K562 (cell line): Measurements from ENCODE around the gene TEAD3. TPM values are rescaled to one million over a fixed set of nuclear protein-coding genes. Genes with fewer than 3 reads are reported as not detected.

Experiments used
- BCL6 ChIP-seq: fragments of 250-450 bp; sonication (Bioruptor Pico); IDR thresholded peaks from 2 replicates; pipeline ENCODE4 v1.4.0; 2020
- CCNT2 ChIP-seq: IDR thresholded peaks from 2 replicates; pipeline ENCODE4 v1.6.1; 2011; ENCODE audit warnings: borderline replicate concordance, low read depth, mild to moderate bottlenecking, moderate library complexity, mixed read lengths, low read length; ENCODE audit not compliant: insufficient read length; ENCODE audit errors: extremely low read depth
- CHD2 ChIP-seq: IDR thresholded peaks from 2 replicates; pipeline ENCODE4 v1.6.1; 2011; ENCODE audit warnings: low read depth, low read length
- CREB5 ChIP-seq: fragments of 250-450 bp; sonication (Bioruptor Pico); IDR thresholded peaks from 2 replicates; pipeline ENCODE4 v1.5.0; 2020; ENCODE audit warnings: mild to moderate bottlenecking
- E4F1 ChIP-seq: fragments of 250-450 bp; sonication (Bioruptor Pico); IDR thresholded peaks from 2 replicates; pipeline ENCODE4 v1.5.0; 2021; ENCODE audit warnings: mild to moderate bottlenecking, borderline replicate concordance
- ELF4 ChIP-seq: fragments of 450-650 bp; formaldehyde crosslinking; IDR thresholded peaks from 2 replicates; pipeline ENCODE4 v1.4.0; 2022; ENCODE audit warnings: missing genetic modification characterization
- GTF2A2 ChIP-seq: IDR thresholded peaks from 2 replicates; pipeline ENCODE4 v1.6.1; 2016; ENCODE audit warnings: mild to moderate bottlenecking, missing genetic modification characterization, missing compliant biosample characterization
- LARP7 ChIP-seq: fragments of 450-650 bp; IDR thresholded peaks from 2 replicates; pipeline ENCODE4 v1.6.1; 2016
- MAZ ChIP-seq, 2 experiments: fragments of 450-650 bp in 1 of 2; sonication (generic) in 1 of 2; formaldehyde crosslinking; IDR thresholded peaks in 1 of 2; conservative IDR thresholded peaks in 1 of 2; 2 replicates each; pipeline versions ENCODE4 v1.4.0 to v1.5.0; 2020; ENCODE audit warnings: mild to moderate bottlenecking in 1 of 2, missing genetic modification reagents in 1 of 2
- NFIC ChIP-seq: fragments of 450-650 bp; IDR thresholded peaks from 2 replicates; pipeline ENCODE4 v1.6.1; 2017; ENCODE audit warnings: mild to moderate bottlenecking, inconsistent platforms
- NFRKB ChIP-seq: fragments of 450-650 bp; IDR thresholded peaks from 2 replicates; pipeline ENCODE4 v1.6.1; 2016; ENCODE audit warnings: low read depth
- NR2F6 ChIP-seq: fragments of 450-650 bp; formaldehyde crosslinking; IDR thresholded peaks from 2 replicates; pipeline ENCODE4 v1.4.0; 2020; ENCODE audit warnings: mild to moderate bottlenecking
- SAFB ChIP-seq: fragments of 200-400 bp; formaldehyde crosslinking; IDR thresholded peaks from 2 replicates; pipeline ENCODE4 v1.6.1; 2017; ENCODE audit warnings: low read depth, low read length, borderline replicate concordance
- ZNF133 ChIP-seq: fragments of 250-450 bp; sonication (Bioruptor Pico); IDR thresholded peaks from 2 replicates; pipeline ENCODE4 v1.4.0; 2020; ENCODE audit warnings: mild to moderate bottlenecking
- ZNF232 ChIP-seq: sonication (generic); formaldehyde crosslinking; IDR thresholded peaks from 2 replicates; pipeline ENCODE4 v1.8.0; 2022; ENCODE audit warnings: mild to moderate bottlenecking, missing genetic modification reagents
- ZNF24 ChIP-seq: fragments of 450-650 bp; IDR thresholded peaks from 2 replicates; pipeline ENCODE4 v1.6.1; 2016
- ZNF407 ChIP-seq: fragments of 450-650 bp; IDR thresholded peaks from 2 replicates; pipeline ENCODE4 v1.6.1; 2016; ENCODE audit warnings: low read depth
- ZSCAN29 ChIP-seq: fragments of 450-650 bp; IDR thresholded peaks from 2 replicates; pipeline ENCODE4 v1.6.1; 2017
- polyA plus RNA-seq, 8 experiments: library from polyadenylated mRNA; depleted of rRNA in 4 of 8; stranded (reverse) in 5 of 8; unstranded in 3 of 8; fragments of >200 nt; fragmentation: Nextera tagmentation in 2 of 8; fragmentation: Illumina TruSeq in 1 of 8; extraction: Ambion mirVana in 2 of 8; extraction: Trizol in 1 of 8; gene quantifications; 2 replicates each; pipeline versions ENCODE4 v1.2.1 to v1.2.3, GENCODE V29; 2011 to 2014; ENCODE audit warnings: inconsistent platforms in 1 of 8, missing spikeins in 1 of 8
- total RNA-seq, 7 experiments: library from RNA; depleted of rRNA in 6 of 7; stranded (reverse); fragments of >200 nt in 6 of 7; fragmentation: Illumina TruSeq in 2 of 7; extraction: Trizol in 2 of 7; gene quantifications; 2 replicates each; pipeline versions ENCODE4 v1.2.1 to v1.2.3, GENCODE V29; 2011 to 2021; ENCODE audit warnings: low replicate concordance in 1 of 7

The TEAD3 gene
- total and polyA plus RNA-seq, 9 of the 15 experiments (the other 6 are each of a cell fraction or from before 2014, with no cell fraction given): 0.63 to 13.2 (median 3.3) TPM

- TF ChIP-seq NFRKB (no peak), NFIC (peak; percentile 23), ELF4 (CRISPR knock-in tag) (no peak), NR2F6 (no peak), ZNF232 (CRISPR knock-in tag) (peak; percentile 97), GTF2A2 (tag) (no peak), MAZ (CRISPR knock-in tag; conservative IDR thresholded peaks at IDR 0.05 in 1 of 2, IDR thresholded peaks at IDR 0.05 in 1 of 2) (peak; percentile 84 to 91), CREB5 (CRISPR knock-in tag) (no peak), ZNF407 (no peak), BCL6 (CRISPR knock-in tag) (no peak), CCNT2 (no peak), ZNF133 (CRISPR knock-in tag) (no peak), E4F1 (no peak), SAFB (peak; percentile 53), CHD2 (no peak), ZNF24 (no peak), LARP7 (no peak), ZSCAN29 (no peak)
These were observed 917 bp upstream of the TEAD3 start (continued) for GRCh38 chr6:35497571-35498421.
